SHP77 treated with DMSO at 0.1 percent for 48 hours (cell line): Measurements from ENCODE around the gene SNAP47.

Experiments used
- DNase-seq: peaks from one replicate; lab custom pipeline; 2025; lab: John Stamatoyannopoulos, UW

Gene SNAP47

GRCh38 chr1:227798078-227798802, 63.0 kb downstream of the SNAP47 start:
- DNase-seq = no peak

GRCh38 chr1:227799756-227800155, 64.5 kb downstream of the SNAP47 start:
- no peak for DNase-seq

- no peak for DNase-seq
Observed at GRCh38 chr1:227803933-227804332, 68.7 kb downstream of the SNAP47 start.

GRCh38 chr1:227805606-227806197, 70.5 kb downstream of the SNAP47 start:
- no peak for DNase-seq

- no peak for DNase-seq
Observed at GRCh38 chr1:227808566-227808965, 73.3 kb downstream of the SNAP47 start.

- DNase-seq = no peak
Observed at GRCh38 chr1:227809026-227809425, 73.8 kb downstream of the SNAP47 start.

GRCh38 chr1:227813962-227814361, 78.7 kb downstream of the SNAP47 start:
- no peak for DNase-seq

- no peak for DNase-seq
Observed at GRCh38 chr1:227815468-227816409, 80.5 kb downstream of the SNAP47 start, which contains the start of gene PRSS38. TSS of gene PRSS38 (plus strand) at chr1:227815675. CDS start at chr1:227815717, 42 bp downstream.

- DNase-seq = no peak
Observed at GRCh38 chr1:227816750-227817446, 81.7 kb downstream of the SNAP47 start.

GRCh38 chr1:227823537-227823936, 88.3 kb downstream of the SNAP47 start:
- no peak for DNase-seq

GRCh38 chr1:227824204-227824603, 89.0 kb downstream of the SNAP47 start:
- DNase-seq = no peak

GRCh38 chr1:227828786-227829185, 93.6 kb downstream of the SNAP47 start:
- DNase-seq = no peak
